HepG2 (cell line): ENCODE data around the gene SPG7. TPM values are rescaled to one million over a fixed set of nuclear protein-coding genes. Genes with fewer than 3 reads are reported as not detected.

Experiments
- CBX5 ChIP-seq: sonication (generic); formaldehyde crosslinking; IDR thresholded peaks from 2 replicates; pipeline ENCODE4 v1.4.0; 2020; ENCODE audit warnings: missing genetic modification reagents, borderline replicate concordance
- CCDC6 ChIP-seq: sonication (generic); formaldehyde crosslinking; IDR thresholded peaks from 2 replicates; pipeline ENCODE4 v1.8.1; 2022; ENCODE audit warnings: mild to moderate bottlenecking, missing genetic modification reagents, moderate library complexity
- CREBL2 ChIP-seq: sonication (generic); formaldehyde crosslinking; IDR thresholded peaks from 2 replicates; pipeline ENCODE4 v1.8.1; 2023; ENCODE audit warnings: missing genetic modification reagents, mild to moderate bottlenecking, borderline replicate concordance
- DR1 ChIP-seq: sonication (generic); formaldehyde crosslinking; IDR thresholded peaks from 2 replicates; pipeline ENCODE4 v1.8.0; 2021; ENCODE audit warnings: mild to moderate bottlenecking, missing genetic modification reagents, inconsistent platforms
- GZF1 ChIP-seq: sonication (generic); formaldehyde crosslinking; IDR thresholded peaks from 2 replicates; pipeline ENCODE4 v1.5.1; 2020; ENCODE audit warnings: mild to moderate bottlenecking, missing genetic modification reagents
- MLXIP ChIP-seq: sonication (generic); formaldehyde crosslinking; IDR thresholded peaks from 2 replicates; pipeline ENCODE4 v1.9.0; 2021; ENCODE audit warnings: missing genetic modification reagents, borderline replicate concordance
- MXD4 ChIP-seq: IDR thresholded peaks from 2 replicates; pipeline ENCODE4 v1.6.1; 2016; ENCODE audit warnings: mild to moderate bottlenecking, missing biosample characterization, missing genetic modification reagents
- NFIB ChIP-seq: sonication (generic); formaldehyde crosslinking; IDR thresholded peaks from 2 replicates; pipeline ENCODE4 v1.9.0; 2021; ENCODE audit warnings: missing genetic modification reagents, mild to moderate bottlenecking, borderline replicate concordance
- PHB2 ChIP-seq: fragments of 450-650 bp; IDR thresholded peaks from 2 replicates; pipeline ENCODE4 v1.6.1; 2018; ENCODE audit not compliant: partially characterized antibody
- RXRB ChIP-seq: IDR thresholded peaks from 2 replicates; pipeline ENCODE4 v1.6.1; 2016; ENCODE audit warnings: borderline replicate concordance, missing genetic modification reagents, missing compliant biosample characterization
- SKIL ChIP-seq: sonication (generic); formaldehyde crosslinking; IDR thresholded peaks from 2 replicates; pipeline ENCODE4 v1.8.0; 2022; ENCODE audit warnings: missing genetic modification reagents, mild to moderate bottlenecking, moderate library complexity, borderline replicate concordance
- SP140L ChIP-seq: sonication (generic); formaldehyde crosslinking; IDR thresholded peaks from 2 replicates; pipeline ENCODE4 v1.4.0; 2020; ENCODE audit warnings: missing genetic modification reagents, borderline replicate concordance
- YY1 ChIP-seq: IDR thresholded peaks from 2 replicates; pipeline ENCODE4 v1.6.1; 2011; ENCODE audit warnings: low read length, low read depth, moderate library complexity, mild to moderate bottlenecking; ENCODE audit not compliant: insufficient read depth, insufficient replicate concordance
- ZBTB20 ChIP-seq: sonication (generic); formaldehyde crosslinking; IDR thresholded peaks from 2 replicates; pipeline ENCODE4 v1.8.1; 2023; ENCODE audit warnings: missing genetic modification reagents, low read depth, mild to moderate bottlenecking, borderline replicate concordance
- ZNF138 ChIP-seq: sonication (generic); formaldehyde crosslinking; IDR thresholded peaks from 2 replicates; pipeline ENCODE4 v1.5.0; 2020; ENCODE audit warnings: mild to moderate bottlenecking, low read depth, missing genetic modification reagents
- ZNF160 ChIP-seq: sonication (generic); formaldehyde crosslinking; IDR thresholded peaks from 2 replicates; pipeline ENCODE4 v1.8.0; 2022; ENCODE audit warnings: mild to moderate bottlenecking, inconsistent platforms, missing genetic modification reagents
- ZNF30 ChIP-seq: sonication (generic); formaldehyde crosslinking; IDR thresholded peaks from 2 replicates; pipeline ENCODE4 v1.5.0; 2020; ENCODE audit warnings: mild to moderate bottlenecking, missing genetic modification reagents
- ZNF512B ChIP-seq: sonication (generic); formaldehyde crosslinking; IDR thresholded peaks from 2 replicates; pipeline ENCODE4 v1.5.1; 2020; ENCODE audit warnings: missing genetic modification reagents, mild to moderate bottlenecking, borderline replicate concordance
- ZNF709 ChIP-seq: sonication (generic); formaldehyde crosslinking; IDR thresholded peaks from 2 replicates; pipeline ENCODE4 v1.5.0; 2020; ENCODE audit warnings: mild to moderate bottlenecking, missing genetic modification reagents
- ZSCAN30 ChIP-seq: sonication (generic); formaldehyde crosslinking; IDR thresholded peaks from 2 replicates; pipeline ENCODE4 v1.5.0; 2020; ENCODE audit warnings: mild to moderate bottlenecking, missing genetic modification reagents
- polyA plus RNA-seq, 8 experiments: library from polyadenylated mRNA; depleted of rRNA in 3 of 8; stranded (reverse) in 7 of 8; unstranded in 1 of 8; fragments of >200 nt; fragmentation: Illumina TruSeq in 4 of 8; extraction: Trizol in 4 of 8; gene quantifications; 2 replicates each; pipeline versions ENCODE4 v1.2.1 to v1.2.3, GENCODE V29; 2011 to 2016; ENCODE audit warnings: low read depth in 4 of 8, missing spikeins in 1 of 8, mixed read lengths in 1 of 8; ENCODE audit not compliant: insufficient read depth in 1 of 8
- total RNA-seq, 5 experiments: library from RNA; depleted of rRNA; stranded (reverse); fragments of >200 nt; fragmentation: Illumina TruSeq; extraction: Trizol; gene quantifications; 2 replicates each; pipeline ENCODE4 v1.2.3, GENCODE V29; 2016; ENCODE audit warnings: low read depth in 1 of 5

SPG7 gene
- total and polyA plus RNA-seq, 2 of the 13 experiments (the other 11 are each of a cell fraction or from before 2014, with no cell fraction given): 66.0 to 136 TPM

GRCh38 chr16:89545831-89546574, 37.8 kb downstream of the SPG7 start (continued):
- TF ChIP-seq ZNF512B: no peak
- TF ChIP-seq SP140L: no peak
- no peak for TF ChIP-seq DR1 (CRISPR knock-in tag)
- no peak for TF ChIP-seq GZF1
- no peak for TF ChIP-seq ZSCAN30 (CRISPR knock-in tag)
- no peak for TF ChIP-seq ZNF160 (CRISPR knock-in tag)
- TF ChIP-seq NFIB (CRISPR knock-in tag): no peak
- TF ChIP-seq RXRB: 0 out of 2 replicates have a peak, but pooled peaks have one; percentile 42
- TF ChIP-seq MLXIP (CRISPR knock-in tag): no peak
- TF ChIP-seq CREBL2: no peak
- 0 out of 2 replicates have a peak, but pooled peaks have one; percentile 9 for TF ChIP-seq ZNF30 (CRISPR knock-in tag)
- no peak for TF ChIP-seq SKIL
- TF ChIP-seq ZNF138: no peak
- no peak for TF ChIP-seq PHB2
- no peak for TF ChIP-seq ZBTB20 (CRISPR knock-in tag)
- 0 out of 2 replicates have a peak, but pooled peaks have one; percentile 18 for TF ChIP-seq CCDC6 (CRISPR knock-in tag)
- TF ChIP-seq ZNF709 (CRISPR knock-in tag): no peak
- no peak for TF ChIP-seq CBX5 (CRISPR knock-in tag)
- TF ChIP-seq MXD4 (CRISPR knock-in tag): no peak
- TF ChIP-seq YY1: no peak
